ENCODE measurements around the gene FOXN3.
"Not testable (repeated sequence)": the region's sequence is repeated elsewhere in the genome, so short reads cannot be mapped to it uniquely, and the experiment has no call there.

The FOXN3 gene

GRCh38 chr14:89202413-89203190, 214.4 kb downstream of the FOXN3 start:
- Histone ChIP-seq H3K4me1 (ENCODE audit: insufficient read depth, low read length) (peaks cover 8% of the 10 kb centered on the region), H3K9me3 (ENCODE audit: low read length) (peaks cover 3% of the 10 kb centered on the region), H3K4me3 (ENCODE audit: low read length) (no peak overlapping the region), H3K27me3 (ENCODE audit: insufficient read depth, low read length) (no peaks in the 10 kb centered on the region), H2AFZ (ENCODE audit: low read depth, low read length) (no peak overlapping the region), H3K36me3 (ENCODE audit: insufficient read depth, low read length) (no peaks in the 10 kb centered on the region)

GRCh38 chr14:89201645-89202044, 215.4 kb downstream of the FOXN3 start:
- Histone ChIP-seq H3K4me1 (ENCODE audit: insufficient read depth, low read length) (no peaks in the 10 kb centered on the region), H3K36me3 (ENCODE audit: insufficient read depth, low read length) (no peaks in the 10 kb centered on the region), H3K27me3 (ENCODE audit: insufficient read depth, low read length) (no peaks in the 10 kb centered on the region), H3K9me3 (ENCODE audit: low read length) (peaks cover 5% of the 10 kb centered on the region), H2AFZ (ENCODE audit: low read depth, low read length) (no peak overlapping the region), H3K4me3 (ENCODE audit: low read length) (no peak overlapping the region)

- H3K36me3 ChIP-seq (ENCODE audit: insufficient read depth, low read length); H3K27me3 ChIP-seq (ENCODE audit: insufficient read depth, low read length); H3K4me3 ChIP-seq (ENCODE audit: low read length); H3K4me1 ChIP-seq (ENCODE audit: insufficient read depth, low read length); H2AFZ ChIP-seq (ENCODE audit: low read depth, low read length); H3K9me3 ChIP-seq (ENCODE audit: low read length): not testable (repeated sequence)
These were observed 217.7 kb downstream of the FOXN3 start for GRCh38 chr14:89199357-89199756.

GRCh38 chr14:89198544-89199329, 218.3 kb downstream of the FOXN3 start:
- H3K27me3 ChIP-seq (ENCODE audit: insufficient read depth, low read length): no peaks in the 10 kb centered on the region
- no peak overlapping the region for H2AFZ ChIP-seq (ENCODE audit: low read depth, low read length)
- no peaks in the 10 kb centered on the region for H3K36me3 ChIP-seq (ENCODE audit: insufficient read depth, low read length)
- no peak overlapping the region for H3K4me3 ChIP-seq (ENCODE audit: low read length)
- H3K4me1 ChIP-seq (ENCODE audit: insufficient read depth, low read length): no peaks in the 10 kb centered on the region
- peaks cover 8% of the 10 kb centered on the region for H3K9me3 ChIP-seq (ENCODE audit: low read length)

GRCh38 chr14:89197623-89198022, 219.4 kb downstream of the FOXN3 start:
- no peak overlapping the region for H2AFZ ChIP-seq (ENCODE audit: low read depth, low read length)
- no peaks in the 10 kb centered on the region for H3K4me1 ChIP-seq (ENCODE audit: insufficient read depth, low read length)

GRCh38 chr14:89196545-89196944, 220.5 kb downstream of the FOXN3 start:
- H3K4me3 ChIP-seq (ENCODE audit: low read length): no peak overlapping the region
- H3K36me3 ChIP-seq (ENCODE audit: insufficient read depth, low read length): no peaks in the 10 kb centered on the region
- peaks cover 8% of the 10 kb centered on the region for H3K9me3 ChIP-seq (ENCODE audit: low read length)
- H3K27me3 ChIP-seq (ENCODE audit: insufficient read depth, low read length): no peaks in the 10 kb centered on the region
- H2AFZ ChIP-seq (ENCODE audit: low read depth, low read length): no peak overlapping the region
- H3K4me1 ChIP-seq (ENCODE audit: insufficient read depth, low read length): peaks cover 2% of the 10 kb centered on the region

More at GRCh38 chr14:89197623-89198022, 219.4 kb downstream of the FOXN3 start:
- H3K9me3 ChIP-seq (ENCODE audit: low read length): peaks cover 8% of the 10 kb centered on the region
- H3K27me3 ChIP-seq (ENCODE audit: insufficient read depth, low read length): no peaks in the 10 kb centered on the region
- H3K4me3 ChIP-seq (ENCODE audit: low read length): no peak overlapping the region
- no peaks in the 10 kb centered on the region for H3K36me3 ChIP-seq (ENCODE audit: insufficient read depth, low read length)

- peaks cover 20% of the 10 kb centered on the region for H3K4me1 ChIP-seq (ENCODE audit: insufficient read depth, low read length)
- H3K9me3 ChIP-seq (ENCODE audit: low read length): peaks cover 8% of the 10 kb centered on the region
- no peaks in the 10 kb centered on the region for H3K27me3 ChIP-seq (ENCODE audit: insufficient read depth, low read length)
- no peak overlapping the region for H3K4me3 ChIP-seq (ENCODE audit: low read length)
- H3K36me3 ChIP-seq (ENCODE audit: insufficient read depth, low read length): no peaks in the 10 kb centered on the region
- H2AFZ ChIP-seq (ENCODE audit: low read depth, low read length): no peak overlapping the region
These were observed 222.7 kb downstream of the FOXN3 start for GRCh38 chr14:89194376-89194775.

- peaks cover 20% of the 10 kb centered on the region for H3K4me1 ChIP-seq (ENCODE audit: insufficient read depth, low read length)
- no peaks in the 10 kb centered on the region for H3K27me3 ChIP-seq (ENCODE audit: insufficient read depth, low read length)
These were observed 226.1 kb downstream of the FOXN3 start for GRCh38 chr14:89190765-89191513.

GRCh38 chr14:89188492-89188891, 228.5 kb downstream of the FOXN3 start:
- Histone ChIP-seq H3K4me3 (ENCODE audit: low read length) (no peak overlapping the region), H3K9me3 (ENCODE audit: low read length) (no peaks in the 10 kb centered on the region), H3K27me3 (ENCODE audit: insufficient read depth, low read length) (no peaks in the 10 kb centered on the region), H3K36me3 (ENCODE audit: insufficient read depth, low read length) (no peaks in the 10 kb centered on the region), H2AFZ (ENCODE audit: low read depth, low read length) (no peak overlapping the region), H3K4me1 (ENCODE audit: insufficient read depth, low read length) (peaks cover 20% of the 10 kb centered on the region)

More at GRCh38 chr14:89190765-89191513, 226.1 kb downstream of the FOXN3 start:
- H2AFZ ChIP-seq (ENCODE audit: low read depth, low read length): no peak overlapping the region
- no peaks in the 10 kb centered on the region for H3K36me3 ChIP-seq (ENCODE audit: insufficient read depth, low read length)
- peaks cover 4% of the 10 kb centered on the region for H3K9me3 ChIP-seq (ENCODE audit: low read length)
- no peak overlapping the region for H3K4me3 ChIP-seq (ENCODE audit: low read length)

- H3K4me3 ChIP-seq (ENCODE audit: low read length): no peak overlapping the region
- no peaks in the 10 kb centered on the region for H3K9me3 ChIP-seq (ENCODE audit: low read length)
- no peaks in the 10 kb centered on the region for H3K27me3 ChIP-seq (ENCODE audit: insufficient read depth, low read length)
- H3K36me3 ChIP-seq (ENCODE audit: insufficient read depth, low read length): no peaks in the 10 kb centered on the region
- H3K4me1 ChIP-seq (ENCODE audit: insufficient read depth, low read length): peaks cover 20% of the 10 kb centered on the region
- H2AFZ ChIP-seq (ENCODE audit: low read depth, low read length): no peak overlapping the region
These were observed 229.5 kb downstream of the FOXN3 start for GRCh38 chr14:89187501-89187900.

GRCh38 chr14:89186856-89187376, 230.1 kb downstream of the FOXN3 start:
- no peaks in the 10 kb centered on the region for H3K27me3 ChIP-seq (ENCODE audit: insufficient read depth, low read length)
- H2AFZ ChIP-seq (ENCODE audit: low read depth, low read length): no peak overlapping the region
- H3K36me3 ChIP-seq (ENCODE audit: insufficient read depth, low read length): no peaks in the 10 kb centered on the region
- H3K4me3 ChIP-seq (ENCODE audit: low read length): no peak overlapping the region
- H3K4me1 ChIP-seq (ENCODE audit: insufficient read depth, low read length): peaks cover 20% of the 10 kb centered on the region
- H3K9me3 ChIP-seq (ENCODE audit: low read length): no peaks in the 10 kb centered on the region

- Histone ChIP-seq H2AFZ (ENCODE audit: low read depth, low read length) (no peak overlapping the region), H3K36me3 (ENCODE audit: insufficient read depth, low read length) (no peaks in the 10 kb centered on the region), H3K4me1 (ENCODE audit: insufficient read depth, low read length) (peaks cover 14% of the 10 kb centered on the region), H3K9me3 (ENCODE audit: low read length) (no peaks in the 10 kb centered on the region), H3K4me3 (ENCODE audit: low read length) (no peak overlapping the region), H3K27me3 (ENCODE audit: insufficient read depth, low read length) (no peaks in the 10 kb centered on the region)
These were observed 230.8 kb downstream of the FOXN3 start for GRCh38 chr14:89185919-89186855.
